WERI-Rb-1 (cell line): ENCODE results near the gene TIPARP.
"Not testable (repeated sequence)": the region's sequence is repeated elsewhere in the genome, so short reads cannot be mapped to it uniquely, and the experiment has no call there.

Experiments used
- DNase-seq: peaks from one replicate; pipeline ENCODE4 v3.0.0-alpha.2; 2020
- H3K27ac ChIP-seq: fragments of 250-450 bp; sonication (Bioruptor Pico); 2 replicates; pipeline ENCODE4 v1.5.1; 2020; ENCODE audit warnings: mild to moderate bottlenecking, moderate library complexity
- H3K27me3 ChIP-seq: fragments of 250-450 bp; sonication (Bioruptor Pico); 2 replicates; pipeline ENCODE4 v1.5.1; 2021; ENCODE audit warnings: mild to moderate bottlenecking, low read depth, moderate library complexity; ENCODE audit not compliant: insufficient read depth, severe bottlenecking
- H3K36me3 ChIP-seq: fragments of 250-450 bp; sonication (Bioruptor Pico); 2 replicates; pipeline ENCODE4 v1.5.1; 2020; ENCODE audit warnings: mild to moderate bottlenecking, moderate library complexity
- H3K4me3 ChIP-seq: 2 replicates; pipeline ENCODE4 v1.5.1; 2011; ENCODE audit warnings: low read depth, mild to moderate bottlenecking, control low read depth, low read length
- H3K9me3 ChIP-seq: fragments of 250-450 bp; sonication (Bioruptor Pico); 2 replicates; pipeline ENCODE4 v1.5.1; 2021; ENCODE audit warnings: mild to moderate bottlenecking, moderate library complexity; ENCODE audit not compliant: severe bottlenecking
- CTCF ChIP-seq: IDR thresholded peaks from 2 replicates; pipeline ENCODE4 v1.5.1; 2011; ENCODE audit warnings: low read depth, mild to moderate bottlenecking, control low read depth, inconsistent platforms, low read length

The TIPARP gene

GRCh38 chr3:156738251-156738650, 63.9 kb downstream of the TIPARP start:
- Histone ChIP-seq H3K4me3 (no peak overlapping the region), H3K27ac (no peak overlapping the region), H3K9me3 (no peaks in the 10 kb centered on the region), H3K27me3 (no peaks in the 10 kb centered on the region), H3K36me3 (no peaks in the 10 kb centered on the region)
- no peak for DNase-seq
- TF ChIP-seq CTCF: no peak

DNA sequence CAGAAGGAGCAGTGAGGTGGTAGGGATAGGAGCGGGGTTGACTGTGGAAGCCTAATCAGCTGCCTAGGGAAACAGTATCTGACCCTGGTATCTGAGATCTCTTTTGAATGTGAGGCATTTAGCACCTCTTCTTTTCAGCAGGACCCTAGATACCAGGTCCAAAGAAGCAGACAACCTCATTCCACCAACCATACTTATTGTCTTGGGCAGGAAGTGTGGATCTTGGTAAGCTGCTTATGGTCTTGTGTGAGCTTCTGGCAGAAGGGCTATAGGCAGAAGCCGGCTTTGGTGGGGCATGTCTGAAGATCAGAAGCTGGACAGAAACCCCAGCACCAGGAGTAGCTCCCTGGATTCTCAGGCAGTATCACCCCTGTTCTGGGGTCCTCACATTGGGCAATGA, 65.6 kb downstream of the TIPARP start:
- Histone ChIP-seq H3K27me3 (no peaks in the 10 kb centered on the region), H3K4me3 (no peak overlapping the region), H3K27ac (no peak overlapping the region), H3K9me3 (no peaks in the 10 kb centered on the region), H3K36me3 (no peaks in the 10 kb centered on the region)
- TF ChIP-seq CTCF: no peak
- peak; percentile 37 for DNase-seq

GRCh38 chr3:156740581-156740980, 66.2 kb downstream of the TIPARP start:
- H3K4me3 ChIP-seq, H3K27ac ChIP-seq, H3K27me3 ChIP-seq: not testable (repeated sequence)

GRCh38 chr3:156741935-156742334, 67.5 kb downstream of the TIPARP start:
- H3K36me3 ChIP-seq: no peaks in the 10 kb centered on the region
- no peak overlapping the region for H3K4me3 ChIP-seq
- H3K27me3 ChIP-seq: no peaks in the 10 kb centered on the region
- H3K9me3 ChIP-seq: no peaks in the 10 kb centered on the region
- TF ChIP-seq CTCF: no peak
- H3K27ac ChIP-seq: no peak overlapping the region
- no peak for DNase-seq

More at GRCh38 chr3:156740581-156740980, 66.2 kb downstream of the TIPARP start:
- not testable (repeated sequence) for DNase-seq, H3K36me3 ChIP-seq, H3K9me3 ChIP-seq

DNA sequence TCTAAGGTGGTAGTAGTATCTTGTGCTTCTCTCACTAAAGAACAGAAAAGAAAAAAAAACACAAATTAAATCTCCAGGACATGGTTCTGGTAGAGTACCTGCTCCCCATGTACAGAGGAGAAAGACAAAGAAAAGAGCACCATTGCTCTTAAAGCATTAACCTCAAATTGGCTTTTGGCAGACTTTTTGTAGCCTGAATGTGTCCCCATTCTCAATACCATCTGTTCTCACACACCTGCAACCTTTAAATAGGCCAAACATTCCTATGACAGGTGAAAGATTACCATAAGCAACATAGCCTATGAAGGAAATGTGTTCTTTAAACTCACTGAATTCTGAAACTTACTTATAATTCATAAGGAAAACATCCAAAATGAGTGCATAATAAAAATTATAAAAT, 68.0 kb downstream of the TIPARP start:
- Histone ChIP-seq H3K27ac (no peak overlapping the region), H3K9me3 (no peaks in the 10 kb centered on the region), H3K4me3 (no peak overlapping the region), H3K36me3 (no peaks in the 10 kb centered on the region), H3K27me3 (no peaks in the 10 kb centered on the region)
- TF ChIP-seq CTCF: no peak
- no peak for DNase-seq

DNA sequence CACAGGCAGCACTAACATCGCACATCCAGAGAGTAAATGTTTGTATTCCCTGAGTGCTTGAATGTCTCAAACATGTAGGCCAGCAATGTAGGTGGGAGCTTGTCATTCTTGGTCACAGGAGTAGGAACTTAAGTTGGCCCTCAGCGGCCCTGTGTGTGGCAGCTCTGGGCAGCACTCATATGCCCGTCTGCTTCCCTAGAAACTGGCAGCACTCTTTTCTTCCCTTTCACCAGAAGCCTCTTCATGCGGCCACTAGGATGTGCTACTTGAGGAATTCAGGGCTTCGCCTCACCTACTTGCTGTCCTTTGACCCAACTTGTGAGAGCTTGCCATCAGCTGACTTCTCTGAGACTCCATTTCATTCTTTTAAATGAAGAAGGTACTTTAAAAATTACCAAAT, 69.5 kb downstream of the TIPARP start:
- Histone ChIP-seq H3K4me3 (no peak overlapping the region), H3K36me3 (no peaks in the 10 kb centered on the region), H3K27ac (no peak overlapping the region), H3K27me3 (no peaks in the 10 kb centered on the region), H3K9me3 (no peaks in the 10 kb centered on the region)
- DNase-seq: no peak
- no peak for TF ChIP-seq CTCF
